Measurements from ENCODE around the gene HOMER2.

GRCh38 chr15:82950746-82951370 lies 1.7 kb downstream of the HOMER2 start:
- no peak for TF ChIP-seq BHLHE40 (IDR thresholded peaks at IDR 0.05; ENCODE audit: low read length)
- TF ChIP-seq CTCF (IDR thresholded peaks at IDR 0.05 in 2 of 3, conservative IDR thresholded peaks at IDR 0.05 in 1 of 3; ENCODE audit: insufficient read depth in 2 of 3, low read depth in 1 of 3, low read length in 3 of 3): no peak
- no peak for TF ChIP-seq YY1 (IDR thresholded peaks at IDR 0.05; ENCODE audit: borderline replicate concordance in 1 of 3, control insufficient read depth in 1 of 3, extremely low read depth in 1 of 3, insufficient read depth in 3 of 3, insufficient read length in 1 of 3, insufficient replicate concordance in 2 of 3, low read depth in 1 of 3, low read length in 2 of 3)
- no peak for TF ChIP-seq SREBF2 (CRISPR knock-in tag; IDR thresholded peaks at IDR 0.05)
- TF ChIP-seq, protein P1, sequence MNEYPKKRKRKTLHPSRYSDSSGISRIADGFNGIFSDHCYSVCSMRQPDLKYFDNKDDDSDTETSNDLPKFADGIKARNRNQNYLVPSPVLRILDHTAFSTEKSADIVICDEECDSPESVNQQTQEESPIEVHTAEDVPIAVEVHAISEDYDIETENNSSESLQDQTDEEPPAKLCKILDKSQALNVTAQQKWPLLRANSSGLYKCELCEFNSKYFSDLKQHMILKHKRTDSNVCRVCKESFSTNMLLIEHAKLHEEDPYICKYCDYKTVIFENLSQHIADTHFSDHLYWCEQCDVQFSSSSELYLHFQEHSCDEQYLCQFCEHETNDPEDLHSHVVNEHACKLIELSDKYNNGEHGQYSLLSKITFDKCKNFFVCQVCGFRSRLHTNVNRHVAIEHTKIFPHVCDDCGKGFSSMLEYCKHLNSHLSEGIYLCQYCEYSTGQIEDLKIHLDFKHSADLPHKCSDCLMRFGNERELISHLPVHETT (CRISPR knock-in tag; conservative IDR thresholded peaks at IDR 0.05 in 1 of 2, IDR thresholded peaks at IDR 0.05 in 1 of 2): no peak
- no peak for TF ChIP-seq KLF10 (CRISPR knock-in tag; IDR thresholded peaks at IDR 0.05)
- TF ChIP-seq, protein P2, sequence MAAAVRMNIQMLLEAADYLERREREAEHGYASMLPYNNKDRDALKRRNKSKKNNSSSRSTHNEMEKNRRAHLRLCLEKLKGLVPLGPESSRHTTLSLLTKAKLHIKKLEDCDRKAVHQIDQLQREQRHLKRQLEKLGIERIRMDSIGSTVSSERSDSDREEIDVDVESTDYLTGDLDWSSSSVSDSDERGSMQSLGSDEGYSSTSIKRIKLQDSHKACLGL (CRISPR knock-in tag; IDR thresholded peaks at IDR 0.05; ENCODE audit: borderline replicate concordance, poor library complexity, severe bottlenecking): no peak

Measured in K562 (cell line).